Stimulated activated CD8-positive, alpha-beta memory T cell treated with anti-CD3 and anti-CD28 coated beads, Interleukin-4, amount 100 ng/mL, for 4 hours (primary cell): Measurements from ENCODE around the gene CEP89.
"Not testable (repeated sequence)": the region's sequence is repeated elsewhere in the genome, so short reads cannot be mapped to it uniquely, and the experiment has no call there.

Experiments used
- DNase-seq, 2 donors: peaks; one replicate each; pipeline ENCODE4 v3.0.0-alpha.2; 2020; ENCODE audit warnings: low read depth in 2 of 2, low spot score in 1 of 2

The CEP89 gene

DNA sequence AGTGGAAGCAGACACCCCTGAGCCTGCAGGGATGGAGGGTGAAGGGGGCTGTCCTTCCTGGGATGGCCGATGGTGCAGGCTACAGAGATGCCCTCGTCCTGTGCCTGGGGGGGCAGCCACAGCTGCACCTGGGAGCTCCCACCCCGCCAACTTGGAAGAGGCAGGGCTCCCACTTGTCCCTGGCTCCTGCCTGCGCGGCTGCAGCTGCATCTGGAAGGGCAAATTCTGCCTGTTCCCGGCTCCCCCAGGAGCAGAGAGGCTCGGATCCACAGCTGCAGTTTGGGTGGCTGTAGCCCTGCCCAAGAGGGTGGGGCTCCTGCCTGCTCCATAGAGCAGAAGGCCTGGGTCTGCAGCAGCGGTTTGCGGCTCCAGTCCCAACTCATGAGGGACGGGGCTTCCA lies 2.2 kb downstream of the CEP89 start:
- DNase-seq, result no peak

GRCh38 chr19:32966750-32967149 lies 5.0 kb downstream of the CEP89 start:
- DNase-seq, result no peak

DNA sequence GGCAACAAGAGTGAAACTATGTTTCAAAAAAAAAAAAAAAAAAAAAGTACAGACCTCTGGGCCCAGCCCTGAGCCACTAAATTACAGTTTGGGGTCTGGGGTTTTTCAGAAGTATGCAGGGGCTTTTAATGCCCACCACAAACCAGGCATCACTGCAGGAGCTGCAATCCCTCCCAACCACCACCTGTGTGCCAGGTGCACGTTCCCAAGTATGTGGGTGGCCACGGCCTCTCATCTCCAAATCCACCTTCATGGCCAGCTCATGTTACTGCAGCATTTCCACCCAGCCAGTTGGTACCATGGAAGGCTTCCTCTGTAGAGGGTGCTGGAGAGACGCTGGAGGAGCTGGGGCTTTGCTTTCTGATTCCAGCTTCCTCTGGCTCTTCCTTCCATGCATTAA lies 26.5 kb downstream of the CEP89 start:
- no peak for DNase-seq

- not testable (repeated sequence) for DNase-seq
Observed at GRCh38 chr19:32941273-32941672, 30.5 kb downstream of the CEP89 start.

- no peak for DNase-seq
Observed at GRCh38 chr19:32936065-32936464, 35.7 kb downstream of the CEP89 start.

- DNase-seq, result no peak
Observed at GRCh38 chr19:32935629-32936028, 36.1 kb downstream of the CEP89 start.

DNA sequence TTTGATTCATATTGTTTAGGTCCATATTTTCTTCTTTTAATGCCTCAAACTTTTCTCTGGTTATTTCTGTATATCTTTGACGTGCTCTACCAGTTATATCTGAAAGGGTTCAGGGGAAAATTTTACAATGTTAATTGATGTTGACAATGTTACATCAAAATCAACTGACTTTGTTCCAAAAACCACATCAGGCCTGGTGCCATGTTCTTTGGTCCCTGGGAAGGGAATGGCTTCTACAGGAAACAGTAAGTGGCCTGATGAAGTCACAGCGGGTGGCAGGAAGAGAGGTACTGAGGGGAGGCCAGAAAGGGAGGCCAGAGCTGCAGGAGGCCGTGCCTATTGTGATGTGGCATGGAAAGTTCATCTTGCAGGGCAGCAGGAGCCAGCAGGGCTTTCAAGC lies 38.2 kb downstream of the CEP89 start:
- DNase-seq, result no peak

DNA sequence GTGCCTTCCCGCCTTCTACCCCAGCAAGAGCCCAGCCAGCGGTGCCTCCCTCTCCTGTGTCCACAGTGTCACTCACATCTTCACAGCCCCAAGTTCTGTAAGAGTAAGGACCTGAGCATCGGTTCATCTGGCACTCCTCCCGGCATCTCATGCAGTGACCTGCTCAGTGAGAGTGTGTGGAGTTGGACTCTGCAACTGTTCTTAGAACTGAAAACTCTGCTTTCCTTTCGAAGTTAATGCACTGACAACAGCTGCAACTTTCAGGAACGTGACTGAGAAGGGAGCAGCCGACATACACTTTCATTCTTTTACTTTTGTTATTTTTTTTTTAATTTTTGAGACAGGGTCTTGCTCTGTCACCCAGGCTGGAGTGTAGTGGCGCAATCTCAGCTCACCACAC lies 41.2 kb downstream of the CEP89 start:
- no peak for DNase-seq

DNA sequence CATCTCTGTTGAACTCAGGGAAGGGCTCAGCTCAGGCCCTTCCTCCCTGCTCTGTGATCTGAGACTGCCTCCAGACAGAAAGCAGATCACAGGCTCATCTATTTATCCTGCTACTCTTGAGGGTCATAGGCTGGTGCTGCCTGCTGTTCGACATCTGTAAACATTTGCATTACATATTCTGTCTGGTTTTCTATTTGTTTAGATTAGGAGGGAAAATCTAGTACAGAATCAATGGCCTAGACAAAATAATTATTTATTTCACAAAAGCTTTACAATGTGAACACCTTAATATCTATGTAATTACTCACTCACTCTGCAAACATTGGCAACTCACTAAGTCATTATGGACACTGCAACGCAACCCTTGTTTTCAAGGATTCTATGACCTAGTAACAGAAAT lies 43.0 kb downstream of the CEP89 start:
- DNase-seq, result no peak

- no peak for DNase-seq
Observed at GRCh38 chr19:32924200-32924599, 47.6 kb downstream of the CEP89 start.

- DNase-seq, result no peak
Observed at GRCh38 chr19:32921624-32922023, 50.1 kb downstream of the CEP89 start.

- no peak for DNase-seq
Observed at GRCh38 chr19:32919365-32919764, 52.4 kb downstream of the CEP89 start.

GRCh38 chr19:32917616-32917996 lies 54.2 kb downstream of the CEP89 start:
- DNase-seq, result no peak

DNA sequence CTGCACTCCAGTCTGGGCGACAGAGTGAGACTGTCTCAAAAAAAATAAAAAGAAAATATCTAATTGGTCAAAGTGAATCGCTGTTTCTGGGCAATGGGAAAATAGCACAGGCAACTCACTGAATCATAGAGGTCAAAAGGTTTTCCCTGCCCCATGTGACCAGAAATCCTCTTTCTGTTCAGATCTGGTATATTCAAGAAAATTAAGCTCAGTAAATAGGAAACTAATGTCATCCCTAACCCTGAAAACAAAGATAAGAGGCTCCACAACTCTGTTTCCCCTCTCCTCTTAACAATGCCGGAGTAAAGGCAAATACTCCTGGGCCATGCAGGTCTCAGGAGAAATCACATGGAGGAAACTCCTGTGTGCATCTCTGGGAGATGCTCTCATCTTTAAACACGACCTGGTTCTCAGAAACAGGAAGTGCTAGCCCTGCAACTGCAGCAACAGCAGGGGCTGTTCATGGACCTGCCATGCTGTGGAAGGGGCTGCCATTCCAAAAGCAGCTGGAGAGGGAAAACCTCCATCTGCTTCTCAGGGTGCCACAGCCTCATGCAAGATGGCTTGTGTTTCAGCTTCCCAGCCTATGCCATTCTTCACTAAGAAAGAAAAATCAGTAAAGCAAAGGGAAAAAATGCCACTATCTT lies 54.7 kb downstream of the CEP89 start:
- DNase-seq, result no peak

- no peak for DNase-seq
Observed at GRCh38 chr19:32914879-32915660, 56.7 kb downstream of the CEP89 start.

- DNase-seq, result no peak
Observed at GRCh38 chr19:32911467-32911866, 60.3 kb downstream of the CEP89 start.

- DNase-seq, result no peak
Observed at GRCh38 chr19:32910874-32911273, 60.9 kb downstream of the CEP89 start.

- no peak for DNase-seq
Observed at GRCh38 chr19:32910094-32910493, 61.7 kb downstream of the CEP89 start.

GRCh38 chr19:32909257-32909656 lies 62.5 kb downstream of the CEP89 start:
- no peak for DNase-seq

- DNase-seq, result no peak
Observed at GRCh38 chr19:32908641-32909190, 63.0 kb downstream of the CEP89 start.

GRCh38 chr19:32902448-32902847 lies 69.3 kb downstream of the CEP89 start:
- DNase-seq, result no peak

GRCh38 chr19:32901504-32902161 lies 70.1 kb downstream of the CEP89 start:
- DNase-seq, result no peak
